Adipose tissue (tissue), 3 donors: ENCODE data around the gene MAGI1. TPM values are rescaled to one million over a fixed set of nuclear protein-coding genes. Genes with fewer than 3 reads are reported as not detected.

Source experiments
- H3K27ac ChIP-seq: one replicate; pipeline ENCODE4 v1.5.1; 2013; ENCODE audit warnings: low read depth, low read length
- WGBS, 3 donors: extraction: QIAGEN DNeasy Blood & Tissue Kit; methylation state at CpG; one replicate each; pipeline ENCODE4 v1.1.7; 2013; 5-methylcytosine and 5-hydroxymethylcytosine counted together
- polyA plus RNA-seq, 3 donors: library from polyadenylated mRNA; stranded (reverse); fragments of 200-250 nt; gene quantifications; one replicate each; pipeline ENCODE4 v1.2.3, GENCODE V29; 2013
- donor health status: healthy with polysubstance abuse.
- donor health status: Bipolar disorder and iron deficiency.
- donor health status: healthy.

MAGI1 gene
- polyA plus RNA-seq, 3 donors, result 8.8 to 10.5 (median 10.4) TPM

GRCh38 chr3:65844370-65844769, 194.3 kb downstream of the MAGI1 start:
- 83 to 87% (median 83%) methylated on average over 2 of the region's 2 CpGs for WGBS, 3 donors

GRCh38 chr3:65843732-65844131, 195.0 kb downstream of the MAGI1 start:
- H3K27ac ChIP-seq, result no peak overlapping the region
- WGBS, 3 donors, result 73 to 83% (median 81%) methylated on average over 1 of the region's 1 CpG

More at GRCh38 chr3:65844370-65844769, 194.3 kb downstream of the MAGI1 start:
- no peak overlapping the region for H3K27ac ChIP-seq

- no peak overlapping the region for H3K27ac ChIP-seq
- 67 to 85% (median 79%) methylated on average over 4 of the region's 4 CpGs for WGBS, 3 donors
Measured at GRCh38 chr3:65837604-65838003, 201.1 kb downstream of the MAGI1 start.

DNA sequence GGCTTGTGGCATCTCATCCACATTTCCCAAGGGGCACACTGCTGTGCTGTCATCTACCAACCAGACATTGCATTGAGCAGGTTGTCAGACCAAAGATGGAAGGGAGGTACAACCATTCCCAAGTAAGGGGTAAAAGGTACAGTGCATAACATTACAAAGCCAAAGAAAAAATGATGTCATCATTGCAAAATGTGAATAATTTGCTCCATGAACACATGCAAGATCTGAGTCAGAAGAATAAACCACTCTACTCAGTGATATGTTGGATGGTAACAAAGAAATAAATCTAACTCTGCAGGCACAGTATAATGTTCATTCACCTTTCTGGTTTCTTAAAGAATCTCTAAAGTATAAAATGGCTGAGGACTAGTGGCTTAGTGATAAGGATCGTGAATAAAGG, 202.7 kb downstream of the MAGI1 start:
- 91 to 95% (median 93%) methylated on average over 1 of the region's 1 CpG for WGBS, 3 donors

DNA sequence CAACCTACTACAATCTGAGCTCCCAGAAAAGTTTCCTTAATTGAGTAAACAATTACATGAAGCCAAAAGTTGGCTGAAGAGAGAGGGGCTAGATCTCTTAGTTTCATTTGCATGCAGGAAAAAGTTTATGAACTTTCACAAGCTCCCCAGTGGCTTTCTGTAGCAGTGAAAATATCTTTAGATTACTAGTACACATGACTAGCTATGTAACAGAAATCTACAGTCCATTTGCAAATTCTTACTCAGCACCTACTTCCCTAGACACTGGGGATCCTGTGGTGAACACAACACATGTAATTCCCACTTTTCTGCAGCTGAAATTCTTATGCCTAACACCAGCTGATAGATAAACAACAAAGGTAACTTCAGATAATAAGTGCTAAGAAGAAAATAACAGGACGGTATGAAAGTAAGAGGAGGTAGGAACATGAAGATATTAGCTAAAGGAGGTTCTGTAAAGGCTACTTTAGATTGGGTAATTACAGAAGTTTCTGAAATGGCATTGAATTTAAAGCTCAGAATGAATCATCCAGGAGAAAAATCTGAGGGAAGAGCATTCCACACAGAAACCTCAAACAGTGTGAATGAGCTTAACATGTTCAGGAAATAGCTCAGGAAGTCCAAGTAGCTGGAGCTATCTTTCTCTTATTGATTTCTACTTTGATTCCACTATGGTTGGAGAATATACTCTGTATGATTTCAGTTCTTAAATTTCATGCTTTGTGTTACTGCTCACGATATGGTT, 204.8 kb downstream of the MAGI1 start:
- 59 to 71% (median 64%) methylated on average over 2 of the region's 2 CpGs for WGBS, 3 donors
- H3K27ac ChIP-seq, result no peak overlapping the region

More for the DNA sequence above, 202.7 kb downstream of the MAGI1 start:
- no peak overlapping the region for H3K27ac ChIP-seq

DNA sequence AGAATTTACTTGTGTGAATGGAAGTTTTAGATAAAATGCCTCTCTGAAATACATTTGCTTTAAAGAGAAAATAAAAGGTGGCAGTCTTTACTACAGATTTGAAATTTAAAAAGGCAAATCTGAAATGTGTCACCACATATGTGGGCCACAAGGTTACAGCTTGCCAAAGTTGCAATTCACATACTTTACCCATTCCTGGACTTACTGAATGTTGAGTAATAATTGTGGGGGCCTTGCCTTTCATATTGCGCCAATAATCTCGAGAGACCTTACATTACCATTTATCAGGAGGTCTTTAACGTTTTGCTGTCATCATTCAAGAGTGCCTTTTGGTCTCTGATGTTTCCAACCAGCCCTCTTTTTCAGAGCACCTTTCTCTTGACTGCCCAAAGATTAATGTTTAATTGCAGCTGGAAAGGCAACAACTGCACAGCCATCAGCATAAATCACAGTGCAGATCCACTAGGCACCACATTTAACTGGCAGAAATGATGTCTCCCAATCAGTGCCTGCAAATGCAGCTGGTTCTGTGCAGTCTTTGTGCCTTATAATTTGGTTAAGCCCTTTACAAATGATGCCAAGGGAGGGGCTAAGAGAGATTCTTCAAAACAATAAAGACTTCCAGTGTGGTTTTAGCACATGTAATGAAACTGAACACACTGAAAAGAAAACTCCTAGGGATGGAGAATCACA, 206.8 kb downstream of the MAGI1 start:
- WGBS, 3 donors, result 42 to 60% (median 54%) methylated on average over 3 of the region's 3 CpGs
- H3K27ac ChIP-seq, result no peak overlapping the region

DNA sequence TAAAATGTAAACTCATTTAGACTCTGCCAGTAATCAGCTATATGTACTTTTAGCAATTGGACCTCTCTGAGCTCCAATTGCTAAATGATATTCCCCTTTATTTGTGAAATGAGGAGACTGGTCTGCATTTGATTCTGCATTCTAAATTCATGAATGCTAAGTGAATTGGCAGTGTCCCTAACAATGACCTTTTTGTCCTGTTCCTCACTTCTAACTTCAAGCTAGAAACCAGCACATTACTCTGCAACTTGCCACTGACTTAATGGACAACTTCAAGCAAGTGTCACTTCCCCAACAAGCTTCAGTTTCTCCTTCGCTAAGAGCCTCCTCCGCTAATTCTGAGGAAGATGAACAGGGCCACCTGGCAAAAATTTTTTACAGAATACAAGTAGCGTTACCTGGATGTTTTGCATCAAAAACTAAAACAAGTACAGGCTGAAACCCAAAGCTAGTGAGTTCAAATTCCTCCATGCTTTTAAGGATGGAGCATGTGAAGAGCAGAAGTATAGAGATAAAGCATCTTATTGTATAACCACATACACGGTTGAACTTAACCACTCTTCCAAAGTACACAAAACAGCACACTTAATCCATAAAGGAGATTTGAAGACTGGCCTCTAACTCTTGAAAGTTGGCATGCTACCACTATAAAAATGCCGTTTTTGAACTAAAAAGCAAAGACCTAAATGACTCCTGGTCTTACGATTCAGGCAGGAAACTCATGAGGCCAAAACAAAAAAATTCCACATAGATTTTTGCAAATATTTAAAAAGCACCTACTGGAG, 207.6 kb downstream of the MAGI1 start:
- no peak overlapping the region for H3K27ac ChIP-seq
- WGBS, 3 donors, result 69 to 76% (median 73%) methylated on average over 6 of the region's 6 CpGs

DNA sequence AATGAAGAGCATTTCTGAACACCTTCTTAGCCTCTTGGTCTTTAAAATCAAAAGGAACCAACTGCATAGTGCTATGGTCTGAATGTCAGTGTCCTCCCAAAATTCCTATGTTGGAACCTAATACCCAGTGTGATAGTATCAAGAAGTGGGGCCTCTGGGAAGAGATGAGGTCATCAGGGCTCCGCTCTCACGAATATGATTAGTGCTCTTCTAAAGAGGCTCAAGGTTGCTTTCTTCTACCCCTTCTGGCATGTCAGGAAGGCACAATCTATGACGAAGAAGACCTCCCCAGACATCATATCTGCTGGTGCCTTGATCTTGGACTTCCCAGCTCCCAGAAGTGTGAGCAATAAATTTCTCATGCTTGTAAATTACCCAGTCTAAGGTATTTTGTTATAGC, 209.5 kb downstream of the MAGI1 start:
- WGBS, 3 donors, result 82 to 88% (median 86%) methylated on average over 3 of the region's 3 CpGs
- H3K27ac ChIP-seq, result no peak overlapping the region

GRCh38 chr3:65828706-65829105, 210.0 kb downstream of the MAGI1 start:
- H3K27ac ChIP-seq, result no peak overlapping the region
- 78 to 86% (median 79%) methylated on average over 6 of the region's 6 CpGs for WGBS, 3 donors

DNA sequence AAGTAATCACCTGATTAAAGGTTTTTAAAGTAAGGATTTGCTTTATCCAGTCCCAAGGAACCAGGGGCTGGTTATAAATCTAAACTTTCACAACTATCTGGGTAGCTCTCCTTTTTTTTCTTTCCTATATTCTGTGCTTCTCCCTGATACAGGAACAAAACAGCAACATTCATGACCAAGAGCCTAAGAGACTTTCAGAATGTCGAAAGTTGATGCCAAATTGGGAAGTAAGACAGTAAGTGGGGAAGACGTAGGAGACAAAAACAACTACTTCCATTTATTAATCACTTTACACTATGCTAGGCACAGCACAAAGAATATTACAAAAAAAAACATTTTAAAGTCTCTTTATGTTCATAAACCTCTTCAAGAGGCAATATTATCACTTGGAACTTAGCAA, 211.6 kb downstream of the MAGI1 start:
- H3K27ac ChIP-seq, result no peak overlapping the region
- 45 to 85% (median 49%) methylated on average over 2 of the region's 2 CpGs for WGBS, 3 donors

DNA sequence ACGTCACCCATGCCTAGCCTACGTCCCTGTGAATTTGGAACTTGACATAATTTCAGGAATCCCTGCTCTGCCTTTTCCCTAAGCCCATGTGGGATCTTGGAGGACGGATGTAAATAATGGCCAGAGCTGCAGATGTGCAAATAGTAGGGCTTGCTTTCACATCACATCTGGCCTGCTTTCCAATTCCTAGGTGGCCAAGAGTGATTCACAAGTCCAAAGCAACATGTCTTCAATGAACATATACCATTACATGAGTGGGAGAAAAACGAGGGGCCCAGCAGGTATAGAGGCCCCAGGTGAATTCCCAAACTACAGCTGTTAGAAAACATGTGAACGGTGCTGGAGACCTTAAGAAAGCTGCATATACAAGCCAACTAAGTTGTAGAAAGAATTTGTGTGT, 214.6 kb downstream of the MAGI1 start:
- 55 to 75% (median 62%) methylated on average over 5 of the region's 5 CpGs for WGBS, 3 donors
- H3K27ac ChIP-seq, result no peak overlapping the region

- H3K27ac ChIP-seq, result no peak overlapping the region
- 59 to 83% (median 75%) methylated on average over 1 of the region's 1 CpG for WGBS, 3 donors
Measured at GRCh38 chr3:65820600-65820999, 218.1 kb downstream of the MAGI1 start.

DNA sequence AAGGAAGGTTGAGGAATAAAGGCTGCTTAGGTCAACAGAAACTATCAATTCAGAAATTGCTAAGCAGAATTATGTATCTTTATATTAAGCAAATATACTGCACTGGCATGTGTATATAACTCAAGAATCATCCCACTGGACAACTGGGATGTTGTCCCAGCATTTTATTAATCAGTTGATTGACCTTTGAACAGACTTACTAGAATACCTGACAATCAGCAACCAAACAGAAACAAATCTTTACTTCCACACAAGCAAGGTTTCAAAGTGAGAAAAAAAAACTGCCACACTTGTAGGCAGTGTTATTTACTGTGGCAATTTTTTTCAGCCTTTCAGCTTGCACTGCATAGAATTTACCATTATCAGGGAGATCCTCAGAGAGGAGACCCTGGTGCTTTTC, 218.8 kb downstream of the MAGI1 start:
- no peak overlapping the region for H3K27ac ChIP-seq

GRCh38 chr3:65817553-65818126, 221.1 kb downstream of the MAGI1 start:
- WGBS, 3 donors, result 77 to 90% (median 86%) methylated on average over 3 of the region's 3 CpGs
- H3K27ac ChIP-seq, result no peak overlapping the region

GRCh38 chr3:65816208-65816607, 222.5 kb downstream of the MAGI1 start:
- WGBS, 3 donors, result 84 to 94% (median 91%) methylated on average over 5 of the region's 5 CpGs
- H3K27ac ChIP-seq, result no peak overlapping the region

DNA sequence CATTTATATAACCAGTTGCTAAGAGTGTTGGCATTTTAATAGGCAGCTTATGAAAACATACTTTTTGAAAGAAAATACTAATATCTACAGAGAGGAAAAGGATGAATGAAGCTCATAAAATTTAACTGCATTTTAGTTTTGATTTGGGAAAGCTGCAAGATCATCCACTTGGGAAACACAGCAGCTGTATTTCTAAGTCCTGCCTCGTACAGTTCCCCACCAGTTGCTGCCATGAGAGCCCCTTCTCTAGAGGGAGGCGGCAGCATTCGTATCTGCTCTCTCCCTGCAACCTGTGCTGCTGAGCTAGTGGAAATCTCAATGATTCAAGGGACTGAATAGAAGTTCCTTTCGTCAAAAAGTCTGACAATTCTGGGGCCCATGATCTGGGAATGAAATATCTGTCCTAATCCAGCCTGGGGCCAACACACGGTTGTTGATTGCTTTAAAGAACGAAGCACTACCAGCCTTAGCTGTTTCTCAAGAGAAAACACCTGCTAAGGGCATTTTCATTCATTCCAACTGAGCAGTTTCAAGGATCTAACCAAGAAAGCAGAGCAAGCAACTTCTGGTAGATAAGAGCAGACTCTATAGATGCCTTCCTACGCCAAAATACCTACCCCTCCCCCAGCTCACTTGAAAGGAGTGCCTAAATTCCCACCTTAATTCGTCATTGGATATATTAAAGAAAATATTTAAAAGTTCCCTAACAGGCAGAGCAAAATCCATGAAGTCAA, 223.7 kb downstream of the MAGI1 start:
- no peak overlapping the region for H3K27ac ChIP-seq
- 75 to 82% (median 76%) methylated on average over 8 of the region's 8 CpGs for WGBS, 3 donors

GRCh38 chr3:65811892-65812291, 226.8 kb downstream of the MAGI1 start:
- 67 to 80% (median 77%) methylated on average over 8 of the region's 8 CpGs for WGBS, 3 donors
- H3K27ac ChIP-seq, result no peak overlapping the region

DNA sequence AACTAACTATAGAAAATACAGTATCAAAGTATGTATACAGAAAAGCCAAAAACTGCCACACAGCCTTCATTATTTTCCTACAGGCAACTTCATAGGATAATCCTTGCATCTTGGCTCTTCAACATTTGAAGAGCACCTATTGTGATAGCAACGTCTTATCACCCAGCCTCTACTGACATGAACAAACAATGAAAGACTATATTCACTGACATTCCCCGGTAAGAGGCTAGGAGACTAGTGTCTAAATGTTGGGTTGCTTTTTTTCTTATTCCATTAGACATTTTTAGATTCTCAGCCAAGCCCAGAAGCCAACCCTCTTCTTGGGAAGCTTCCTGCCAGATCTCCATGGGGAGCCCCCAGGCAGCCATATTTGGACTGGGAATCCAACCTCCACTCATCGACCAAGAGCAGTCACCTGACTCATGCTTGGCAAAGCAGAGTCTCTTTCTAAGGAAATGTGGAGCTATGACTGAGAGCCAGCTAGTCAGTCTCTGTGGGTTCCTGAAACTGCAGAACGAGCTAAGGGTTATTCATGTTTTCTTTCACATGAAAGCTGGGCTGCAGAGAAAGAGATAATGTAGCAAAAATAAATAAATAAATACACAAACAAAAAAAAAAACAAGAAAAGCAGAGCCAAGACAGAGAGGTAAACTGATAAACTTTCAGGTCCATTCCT, 227.5 kb downstream of the MAGI1 start:
- no peak overlapping the region for H3K27ac ChIP-seq
- WGBS, 3 donors, result 41 to 70% (median 55%) methylated on average over 4 of the region's 4 CpGs
